Prostate gland (tissue), 2 donors: ENCODE results near the gene BDP1. TPM values are rescaled to one million over a fixed set of nuclear protein-coding genes. Genes with fewer than 3 reads are reported as not detected.
"Not testable (repeated sequence)": the region's sequence is repeated elsewhere in the genome, so short reads cannot be mapped to it uniquely, and the experiment has no call there.

Experiments
- DNase-seq: peaks from one replicate; pipeline ENCODE4 v3.0.0-alpha.2; 2019; ENCODE audit warnings: low spot score
- H3K27ac ChIP-seq, 2 donors: fragments of 200-600 bp; sonication (generic); 2 replicates each; pipeline ENCODE4 v1.5.1; 2017 to 2019
- H3K27me3 ChIP-seq: fragments of 200-600 bp; sonication (generic); replicated peaks from 2 replicates; pipeline ENCODE4 v1.5.1; 2019; ENCODE audit not compliant: insufficient read depth
- H3K36me3 ChIP-seq, 2 donors: fragments of 200-600 bp; sonication (generic); 1 replicate in 1 of 2; 2 replicates in 1 of 2; pipeline versions ENCODE4 v1.5.1 to v1.8.1; 2017 to 2019
- H3K4me1 ChIP-seq: fragments of 200-600 bp; sonication (generic); replicated peaks from 2 replicates; pipeline ENCODE4 v1.5.1; 2019
- H3K4me3 ChIP-seq, 2 donors: fragments of 200-600 bp; sonication (generic); 2 replicates each; pipeline ENCODE4 v1.5.1; 2017 to 2019
- H3K9me3 ChIP-seq: fragments of 200-600 bp; sonication (generic); 2 replicates; pipeline ENCODE4 v1.5.1; 2017
- POLR2A ChIP-seq: fragments of 450-650 bp; IDR thresholded peaks from one replicate; pipeline ENCODE4 v1.6.1; 2016; ENCODE audit warnings: antibody characterized with exemption, mild to moderate bottlenecking
- POLR2AphosphoS5 ChIP-seq: sonication (generic); formaldehyde crosslinking; IDR thresholded peaks from one replicate; pipeline ENCODE4 v1.6.1; 2017; ENCODE audit warnings: antibody characterized with exemption
- WGBS: methylation state at CpG from one replicate; pipeline ENCODE4 v1.1.5; 2018; 5-methylcytosine and 5-hydroxymethylcytosine counted together
- intact Hi-C: fragments of 100-400 bp; cut with DNase I; formaldehyde crosslinking; loops from one replicate; pipeline ENCODE4 v1.14.2; 2022
- total RNA-seq, 2 donors: library from RNA; depleted of rRNA; stranded (reverse); fragments of >200 nt; gene quantifications; one replicate each; pipeline ENCODE4 v1.1.0, GENCODE V29; 2016
- TF ChIP-seq, protein P1 (sequence below), 4 experiments: fragments of 200-600 bp in 2 of 4; fragments of 450-650 bp in 2 of 4; sonication (generic) in 2 of 4; IDR thresholded peaks; 1 replicate in 3 of 4; 2 replicates in 1 of 4; pipeline ENCODE4 v1.5.1; 2016 to 2019; ENCODE audit warnings: antibody characterized with exemption in 4 of 4, mild to moderate bottlenecking in 2 of 4, moderate library complexity in 2 of 4

Gene BDP1
- total RNA-seq, 2 donors from 2014 or later, result 17.9 to 25.6 TPM

GRCh38 chr5:71576241-71576640 lies 120.8 kb downstream of the BDP1 start:
- Histone ChIP-seq H3K9me3 (no peaks in the 10 kb centered on the region), H3K36me3 (no peaks in the 10 kb centered on the region), H3K4me3 (no peak overlapping the region), H3K27ac (no peak overlapping the region), H3K27me3 (no peaks in the 10 kb centered on the region), H3K4me1 (no peaks in the 10 kb centered on the region)
- TF ChIP-seq POLR2A, result no peak
- TF ChIP-seq, protein P1, sequence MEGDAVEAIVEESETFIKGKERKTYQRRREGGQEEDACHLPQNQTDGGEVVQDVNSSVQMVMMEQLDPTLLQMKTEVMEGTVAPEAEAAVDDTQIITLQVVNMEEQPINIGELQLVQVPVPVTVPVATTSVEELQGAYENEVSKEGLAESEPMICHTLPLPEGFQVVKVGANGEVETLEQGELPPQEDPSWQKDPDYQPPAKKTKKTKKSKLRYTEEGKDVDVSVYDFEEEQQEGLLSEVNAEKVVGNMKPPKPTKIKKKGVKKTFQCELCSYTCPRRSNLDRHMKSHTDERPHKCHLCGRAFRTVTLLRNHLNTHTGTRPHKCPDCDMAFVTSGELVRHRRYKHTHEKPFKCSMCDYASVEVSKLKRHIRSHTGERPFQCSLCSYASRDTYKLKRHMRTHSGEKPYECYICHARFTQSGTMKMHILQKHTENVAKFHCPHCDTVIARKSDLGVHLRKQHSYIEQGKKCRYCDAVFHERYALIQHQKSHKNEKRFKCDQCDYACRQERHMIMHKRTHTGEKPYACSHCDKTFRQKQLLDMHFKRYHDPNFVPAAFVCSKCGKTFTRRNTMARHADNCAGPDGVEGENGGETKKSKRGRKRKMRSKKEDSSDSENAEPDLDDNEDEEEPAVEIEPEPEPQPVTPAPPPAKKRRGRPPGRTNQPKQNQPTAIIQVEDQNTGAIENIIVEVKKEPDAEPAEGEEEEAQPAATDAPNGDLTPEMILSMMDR (IDR thresholded peaks at IDR 0.05), result no peak
- TF ChIP-seq POLR2AphosphoS5, result no peak
- 97% methylated on average over 3 of the region's 3 CpGs for WGBS
- DNase-seq, result no peak
- intact Hi-C loops, result no loop called here

DNA sequence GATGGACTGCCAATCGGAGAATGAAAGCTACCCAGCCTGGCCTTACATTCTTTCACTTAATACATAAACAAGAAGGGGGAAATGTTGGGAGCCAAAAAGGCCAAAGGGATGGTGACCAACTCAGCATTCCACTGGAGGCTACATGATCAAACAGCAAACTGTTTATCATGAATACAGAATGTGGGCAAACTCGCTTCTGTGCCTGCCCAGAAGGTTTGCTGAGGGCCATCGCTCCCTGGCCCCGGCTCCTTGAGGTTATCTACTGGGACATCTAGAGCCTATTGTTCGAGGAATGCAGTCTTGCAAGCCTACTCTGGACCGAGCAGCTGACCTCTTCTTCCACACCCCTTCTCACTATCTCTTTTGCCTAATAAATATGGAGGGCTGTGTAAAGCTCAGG lies 122.4 kb downstream of the BDP1 start:
- H3K9me3 ChIP-seq, H3K27me3 ChIP-seq, H3K4me1 ChIP-seq, intact Hi-C loops, DNase-seq, H3K4me3 ChIP-seq, H3K36me3 ChIP-seq, H3K27ac ChIP-seq: not testable (repeated sequence)
- WGBS, result 67% methylated on average over 6 of the region's 6 CpGs

GRCh38 chr5:71582945-71583584 lies 127.6 kb downstream of the BDP1 start:
- Histone ChIP-seq H3K36me3 (no peaks in the 10 kb centered on the region), H3K27me3 (no peaks in the 10 kb centered on the region), H3K4me1 (peaks cover 9% of the 10 kb centered on the region), H3K9me3 (no peaks in the 10 kb centered on the region), H3K4me3 (no peak overlapping the region), H3K27ac (peak overlapping the region; percentile 53 to 82)
- DNase-seq, result peak; percentile 50
- WGBS, result 42% methylated on average over 4 of the region's 4 CpGs
- intact Hi-C loops, result no loop called here
- TF ChIP-seq POLR2AphosphoS5 (peak; percentile 91), POLR2A (no peak)
- TF ChIP-seq, protein P1 (IDR thresholded peaks at IDR 0.05), result no peak

DNA sequence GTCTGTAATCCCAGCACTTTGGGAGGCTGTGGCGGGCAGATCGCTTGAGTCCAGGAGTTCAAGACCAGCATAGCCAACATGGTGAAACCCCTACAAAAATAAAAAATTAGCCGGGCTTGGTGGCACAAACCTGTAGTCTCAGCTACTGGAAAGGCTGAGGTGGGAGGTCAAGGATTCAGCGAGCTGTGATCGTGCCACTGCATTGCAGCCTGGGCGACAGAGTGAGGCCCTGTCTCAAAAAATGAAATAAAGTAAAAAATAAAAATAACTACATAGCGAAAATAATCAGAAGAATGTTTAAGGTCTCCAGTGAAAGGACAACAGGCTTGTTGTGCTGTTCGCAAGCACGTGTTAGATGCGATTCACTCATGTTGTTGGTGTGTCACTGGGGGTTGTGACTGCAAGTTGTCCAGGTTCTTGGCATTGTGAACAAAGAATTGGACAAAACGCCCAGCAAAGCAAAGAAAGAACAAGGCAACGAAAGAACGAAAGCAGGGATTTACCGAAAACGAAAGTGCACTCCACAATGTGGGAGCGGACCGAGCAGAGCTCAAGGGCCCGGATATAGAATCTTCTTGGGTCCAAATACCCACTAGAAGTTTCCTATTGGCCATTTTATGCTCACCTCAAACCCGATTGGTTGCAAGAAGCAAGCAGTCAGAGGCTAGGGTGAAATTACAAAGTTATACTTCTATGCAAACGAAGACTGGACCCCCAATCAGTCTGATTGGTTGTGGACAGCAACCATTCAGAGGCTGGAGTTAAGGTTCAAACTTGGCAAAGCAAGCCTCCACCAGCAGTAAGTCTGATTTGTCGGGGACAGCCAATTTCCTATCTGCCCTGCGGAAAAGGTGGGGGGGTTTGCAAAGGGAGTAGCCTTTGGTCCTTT lies 130.8 kb downstream of the BDP1 start:
- peak overlapping the region; percentile 58 to 67 for H3K4me3 ChIP-seq
- no peaks in the 10 kb centered on the region for H3K9me3 ChIP-seq
- peak overlapping the region; percentile 86 to 88 for H3K27ac ChIP-seq
- no peaks in the 10 kb centered on the region for H3K27me3 ChIP-seq
- intact Hi-C loops, result no loop called here
- WGBS, result 85% methylated on average over 22 of the region's 22 CpGs
- DNase-seq, result no peak
- TF ChIP-seq POLR2AphosphoS5 (no peak), POLR2A (no peak)
- TF ChIP-seq, protein P1 (IDR thresholded peaks at IDR 0.05), result no peak
- H3K4me1 ChIP-seq, result peaks cover 9% of the 10 kb centered on the region
- H3K36me3 ChIP-seq, result no peaks in the 10 kb centered on the region

- no peaks in the 10 kb centered on the region for H3K36me3 ChIP-seq
- peak; percentile 93 for DNase-seq
- no peaks in the 10 kb centered on the region for H3K27me3 ChIP-seq
- 4% methylated on average over 36 of the region's 56 CpGs for WGBS
- peaks cover 9% of the 10 kb centered on the region for H3K4me1 ChIP-seq
- intact Hi-C loops, result no loop called here
- peak within 1 kb of the TSS; percentile 58 to 67 for H3K4me3 ChIP-seq
- H3K27ac ChIP-seq, result peak within 1 kb of the TSS; percentile 86 to 88
- TF ChIP-seq, protein P1 (IDR thresholded peaks at IDR 0.05), result peak in 1 of 4 experiments; percentile 7
- TF ChIP-seq POLR2AphosphoS5 (peak; percentile 88), POLR2A (peak; percentile 77)
- no peaks in the 10 kb centered on the region for H3K9me3 ChIP-seq
Measured at GRCh38 chr5:71586941-71587765, 131.7 kb downstream of the BDP1 start, which contains the start of gene MCCC2. Gene MCCC2 (plus strand): TSS chr5:71587340. CDS start chr5:71587426, 86 bp downstream.
